Mucosa of descending colon (tissue), 3 donors: ENCODE measurements around the gene PRPF40B. TPM values are rescaled to one million over a fixed set of nuclear protein-coding genes. Genes with fewer than 3 reads are reported as not detected.

Experiments used
- ATAC-seq: fragments of 200-7000 bp; cut with Tn5 transposase; one replicate; pipeline ENCODE4 v1.9.1; 2020; ENCODE audit warnings: mild to moderate bottlenecking, moderate library complexity
- DNase-seq, 3 donors: peaks; one replicate each; pipeline ENCODE4 v3.0.0-alpha.2; 2020
- H3K36me3 ChIP-seq: fragments of 200-600 bp; one replicate; pipeline ENCODE4 v1.8.0; 2021; ENCODE audit warnings: low read depth, mild to moderate bottlenecking
- H3K4me1 ChIP-seq: fragments of 200-600 bp; one replicate; pipeline ENCODE4 v1.8.0; 2021; ENCODE audit warnings: low read depth, mild to moderate bottlenecking
- H3K4me3 ChIP-seq: fragments of 200-600 bp; one replicate; pipeline ENCODE4 v1.8.0; 2021; ENCODE audit warnings: mild to moderate bottlenecking
- H3K9me3 ChIP-seq: fragments of 200-600 bp; one replicate; pipeline ENCODE4 v1.8.0; 2021; ENCODE audit warnings: mild to moderate bottlenecking
- intact Hi-C, 2 donors: fragments of 100-400 bp; cut with DNase I in 1 of 2; cut with micrococcal nuclease in 1 of 2; formaldehyde crosslinking; loops; one replicate each; pipeline versions ENCODE4 v1.11.0 to v1.11.1; 2022; cut with DNase I, micrococcal nuclease
- total RNA-seq, 3 donors: library from RNA; stranded (reverse); fragmentation: NEBNext Ultra II Directional in 2 of 3; extraction: Animal tissue kit (Norgen Biotek cat#: 25700) in 2 of 3; gene quantifications; one replicate each; pipeline versions ENCODE4 v1.2.1 to v1.2.4, GENCODE V29; 2021 to 2023
- TF ChIP-seq, protein P1 (sequence below): fragments of 200-600 bp; IDR thresholded peaks from one replicate; pipeline ENCODE4 v1.8.0; 2022; ENCODE audit warnings: antibody characterized with exemption, mild to moderate bottlenecking
- donor health status: DM: no; HTN: no; CAD: no; lungs with moderate emphysema.
- donor health status: DM: no; HTN: no; CAD: no.
- donor health status: DM: no; HTN: yes; CAD: no.

Gene PRPF40B
- total RNA-seq, 3 donors from 2014 or later, result 11.5 to 27.2 (median 12.7) TPM

DNA sequence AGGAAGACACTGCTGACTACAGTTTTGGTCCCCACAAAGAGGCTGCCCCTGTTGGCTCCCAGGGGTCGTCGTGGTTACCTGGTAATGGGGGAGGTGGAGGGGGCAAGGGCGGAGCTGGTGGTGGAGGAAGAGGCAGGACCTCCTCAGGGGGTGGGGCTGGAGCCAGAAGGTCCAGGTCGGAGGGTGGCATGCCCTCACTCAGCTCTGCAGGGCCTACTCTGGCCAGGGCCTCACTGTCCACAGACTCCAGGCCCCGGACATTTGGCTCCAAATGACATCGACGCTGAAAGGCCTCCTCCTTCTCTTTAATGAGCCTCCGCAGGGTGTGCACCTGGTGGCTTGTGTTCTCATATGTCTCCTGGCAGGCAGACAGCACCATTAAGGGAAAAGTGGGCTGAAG lies 28.5 kb downstream of the PRPF40B start:
- no peak for ATAC-seq
- H3K4me3 ChIP-seq, result no peak overlapping the region
- no peak for DNase-seq
- H3K4me1 ChIP-seq, result no peaks in the 10 kb centered on the region
- no peaks in the 10 kb centered on the region for H3K9me3 ChIP-seq
- TF ChIP-seq, protein P1, sequence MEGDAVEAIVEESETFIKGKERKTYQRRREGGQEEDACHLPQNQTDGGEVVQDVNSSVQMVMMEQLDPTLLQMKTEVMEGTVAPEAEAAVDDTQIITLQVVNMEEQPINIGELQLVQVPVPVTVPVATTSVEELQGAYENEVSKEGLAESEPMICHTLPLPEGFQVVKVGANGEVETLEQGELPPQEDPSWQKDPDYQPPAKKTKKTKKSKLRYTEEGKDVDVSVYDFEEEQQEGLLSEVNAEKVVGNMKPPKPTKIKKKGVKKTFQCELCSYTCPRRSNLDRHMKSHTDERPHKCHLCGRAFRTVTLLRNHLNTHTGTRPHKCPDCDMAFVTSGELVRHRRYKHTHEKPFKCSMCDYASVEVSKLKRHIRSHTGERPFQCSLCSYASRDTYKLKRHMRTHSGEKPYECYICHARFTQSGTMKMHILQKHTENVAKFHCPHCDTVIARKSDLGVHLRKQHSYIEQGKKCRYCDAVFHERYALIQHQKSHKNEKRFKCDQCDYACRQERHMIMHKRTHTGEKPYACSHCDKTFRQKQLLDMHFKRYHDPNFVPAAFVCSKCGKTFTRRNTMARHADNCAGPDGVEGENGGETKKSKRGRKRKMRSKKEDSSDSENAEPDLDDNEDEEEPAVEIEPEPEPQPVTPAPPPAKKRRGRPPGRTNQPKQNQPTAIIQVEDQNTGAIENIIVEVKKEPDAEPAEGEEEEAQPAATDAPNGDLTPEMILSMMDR, result no peak
- intact Hi-C loops, result no loop called here
- H3K36me3 ChIP-seq, result no peaks in the 10 kb centered on the region

DNA sequence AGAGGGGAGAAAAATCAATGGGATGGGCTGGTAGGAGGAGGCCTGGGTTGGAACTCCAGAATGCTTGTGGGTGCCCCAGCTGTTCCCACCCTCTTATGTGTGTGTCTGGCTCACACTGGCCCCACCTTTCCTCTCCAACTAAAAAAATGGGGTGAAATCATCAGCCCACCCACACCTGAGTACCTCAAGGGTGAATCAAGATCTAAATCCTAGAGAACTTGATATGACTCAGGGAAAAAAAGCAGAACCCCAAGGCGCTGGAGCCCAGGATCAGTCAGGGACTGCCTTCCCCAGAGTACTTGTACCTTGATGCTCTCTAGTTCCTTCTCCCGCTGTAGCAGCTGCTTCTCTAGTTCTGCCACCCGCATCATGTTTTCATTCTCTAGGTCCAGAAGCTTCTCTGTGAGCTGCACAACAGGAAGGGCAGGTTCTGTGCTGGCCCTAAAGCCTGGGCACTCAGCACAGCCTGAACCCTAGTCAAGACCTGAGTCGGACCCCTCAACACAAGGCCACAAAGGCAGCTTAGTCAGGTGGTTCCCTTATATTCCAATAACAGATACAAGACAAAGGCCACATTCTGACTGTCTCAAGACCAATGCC lies 29.7 kb downstream of the PRPF40B start:
- H3K4me3 ChIP-seq, result no peak overlapping the region
- intact Hi-C loops, result no loop called here
- DNase-seq, result no peak
- no peaks in the 10 kb centered on the region for H3K36me3 ChIP-seq
- ATAC-seq, result no peak
- H3K9me3 ChIP-seq, result no peaks in the 10 kb centered on the region
- TF ChIP-seq, protein P1, result no peak
- no peaks in the 10 kb centered on the region for H3K4me1 ChIP-seq

DNA sequence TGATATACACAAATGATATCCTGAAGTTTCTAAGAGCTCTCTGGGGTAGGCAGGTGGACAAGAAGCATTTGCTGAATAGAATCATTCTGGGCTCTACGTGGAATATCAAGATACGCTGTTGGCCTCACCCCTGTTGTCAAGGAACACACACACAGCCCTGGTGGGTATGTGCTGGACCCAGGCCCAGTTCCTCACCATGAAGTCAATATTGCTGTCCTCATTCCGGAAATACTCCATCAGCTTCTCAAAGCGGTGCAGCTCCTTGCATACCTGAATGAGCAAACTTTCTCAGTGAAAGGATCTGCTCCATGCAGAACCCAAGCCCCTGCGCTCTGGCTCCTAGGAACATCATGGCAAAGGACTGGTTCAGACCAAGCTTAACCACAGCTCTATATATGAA lies 31.4 kb downstream of the PRPF40B start:
- TF ChIP-seq, protein P1, result no peak

DNA sequence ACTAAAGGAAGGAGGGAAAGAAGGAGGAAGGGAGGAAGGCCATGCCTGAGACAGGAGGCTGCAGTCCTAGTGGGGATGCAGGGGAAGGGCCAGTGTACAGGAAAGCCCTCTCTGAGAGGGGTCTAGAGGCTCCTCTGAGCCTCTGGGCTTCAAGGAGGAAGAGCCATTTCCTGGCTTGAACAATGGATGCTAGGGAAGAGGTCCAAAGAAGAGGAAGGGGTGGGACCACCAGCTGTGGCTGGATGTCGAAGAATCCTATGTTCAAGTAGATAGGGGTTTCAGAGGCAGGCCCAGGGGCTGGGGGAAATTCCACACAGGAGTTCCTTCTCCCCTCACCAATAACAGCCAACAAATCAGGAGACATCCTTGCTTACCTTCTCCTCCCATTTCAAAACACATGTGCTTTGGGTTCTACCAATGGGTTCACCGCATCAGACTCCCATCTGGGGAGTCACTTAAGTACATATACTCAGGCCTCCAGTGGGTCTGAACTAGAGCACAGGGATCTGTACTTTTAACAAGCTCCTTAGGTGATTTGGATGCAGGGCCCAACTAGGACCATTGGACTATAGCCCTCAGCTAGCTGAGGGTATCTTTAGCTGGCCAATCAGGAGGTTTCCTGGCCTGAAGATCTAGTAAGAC lies 32.4 kb downstream of the PRPF40B start:
- ATAC-seq (no peak), DNase-seq (no peak)
- no peaks in the 10 kb centered on the region for H3K9me3 ChIP-seq
- TF ChIP-seq, protein P1, result no peak
- no peak overlapping the region for H3K4me3 ChIP-seq
- intact Hi-C loops, result no loop called here
- no peaks in the 10 kb centered on the region for H3K4me1 ChIP-seq
- no peaks in the 10 kb centered on the region for H3K36me3 ChIP-seq

More for the DNA sequence above, 31.4 kb downstream of the PRPF40B start:
- no peak for DNase-seq
- H3K9me3 ChIP-seq, result no peaks in the 10 kb centered on the region
- no peaks in the 10 kb centered on the region for H3K36me3 ChIP-seq
- H3K4me1 ChIP-seq, result no peaks in the 10 kb centered on the region
- ATAC-seq, result no peak
- intact Hi-C loops, result no loop called here
- no peak overlapping the region for H3K4me3 ChIP-seq

DNA sequence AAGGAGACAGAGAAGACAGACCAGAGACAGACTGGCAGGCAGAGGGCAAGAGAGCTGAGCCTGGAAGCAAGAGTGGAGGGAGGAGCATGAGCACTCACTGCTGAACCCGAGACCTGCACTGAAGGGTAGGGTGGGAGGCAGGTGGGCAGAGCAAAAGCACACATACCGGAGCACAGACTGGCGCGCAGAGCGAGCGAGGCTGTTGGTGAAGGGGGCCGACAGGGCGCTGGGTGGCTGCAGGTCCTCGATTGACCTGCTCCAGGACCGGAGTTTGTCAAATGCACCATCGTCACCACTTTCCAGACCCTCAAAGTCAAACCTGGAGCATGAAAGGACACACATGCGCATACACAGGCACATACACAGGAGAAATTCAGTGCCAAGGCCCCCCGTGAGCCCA lies 34.9 kb downstream of the PRPF40B start:
- peaks cover under 1% of the 10 kb centered on the region for H3K4me1 ChIP-seq
- no peak overlapping the region for H3K4me3 ChIP-seq
- H3K9me3 ChIP-seq, result no peaks in the 10 kb centered on the region
- DNase-seq, result no peak
- intact Hi-C loops, result no loop called here
- no peaks in the 10 kb centered on the region for H3K36me3 ChIP-seq
- TF ChIP-seq, protein P1, result no peak
- no peak for ATAC-seq
